Left renal pelvis (tissue), 4 donors: ENCODE data around the gene KCTD19. TPM values are rescaled to one million over a fixed set of nuclear protein-coding genes. Genes with fewer than 3 reads are reported as not detected.

ENCODE experiments used
- DNase-seq, 4 donors: peaks; one replicate each; pipeline ENCODE4 v3.0.0-alpha.2; 2013; ENCODE audit warnings: low read depth in 4 of 4, low spot score in 3 of 4
- polyA plus RNA-seq, 4 donors: library from polyadenylated mRNA; unstranded; fragments of 120-200 nt; gene quantifications; one replicate each; pipeline ENCODE4 v1.2.1, GENCODE V29; 2013; ENCODE audit not compliant: insufficient read length in 4 of 4

The KCTD19 gene
- polyA plus RNA-seq, 4 donors, result 0.50 to 2.3 (median 1.2) TPM

DNA sequence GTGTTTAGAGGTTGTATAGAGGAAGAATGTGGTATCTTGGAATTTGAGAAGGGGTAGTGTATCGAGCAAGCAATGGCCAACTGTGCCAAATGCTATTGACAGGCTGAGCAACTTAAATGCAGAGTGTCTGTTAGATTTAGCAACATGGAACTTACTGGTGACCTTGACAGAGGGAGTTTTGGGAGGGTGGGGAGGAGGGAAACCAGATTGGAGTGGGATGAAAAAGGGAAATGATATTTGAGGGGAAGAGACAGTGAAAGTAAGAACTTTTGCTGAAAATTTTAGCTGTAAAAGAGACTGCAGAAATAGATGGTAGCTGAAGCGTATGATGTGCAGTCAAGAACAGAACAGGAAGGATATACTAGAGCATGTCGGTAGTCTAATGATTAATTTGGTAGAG is 1.2 kb upstream of the KCTD19 start:
- no peak for DNase-seq

- DNase-seq, result no peak
Measured at GRCh38 chr16:67326115-67326471, 448 bp downstream of the KCTD19 start.

DNA sequence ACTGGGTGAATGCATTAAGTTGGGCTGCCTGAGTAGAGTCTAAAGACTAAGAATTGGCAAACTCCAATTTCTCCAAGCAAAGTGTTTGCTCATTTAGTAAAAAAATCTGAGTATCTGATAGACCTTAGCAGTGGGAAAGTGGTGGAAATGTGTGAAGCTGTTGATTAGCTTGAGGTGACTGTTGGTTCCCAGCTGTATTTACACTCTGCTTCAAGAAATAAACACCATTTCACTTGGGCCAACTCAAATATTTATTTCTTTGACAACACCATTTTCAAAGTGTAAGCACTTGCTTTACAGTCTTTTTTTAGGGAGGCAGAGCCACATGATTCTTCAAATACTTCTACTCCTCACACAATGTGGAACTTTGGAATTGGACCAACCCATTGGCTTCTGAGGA is 8.7 kb downstream of the KCTD19 start:
- no peak for DNase-seq

DNA sequence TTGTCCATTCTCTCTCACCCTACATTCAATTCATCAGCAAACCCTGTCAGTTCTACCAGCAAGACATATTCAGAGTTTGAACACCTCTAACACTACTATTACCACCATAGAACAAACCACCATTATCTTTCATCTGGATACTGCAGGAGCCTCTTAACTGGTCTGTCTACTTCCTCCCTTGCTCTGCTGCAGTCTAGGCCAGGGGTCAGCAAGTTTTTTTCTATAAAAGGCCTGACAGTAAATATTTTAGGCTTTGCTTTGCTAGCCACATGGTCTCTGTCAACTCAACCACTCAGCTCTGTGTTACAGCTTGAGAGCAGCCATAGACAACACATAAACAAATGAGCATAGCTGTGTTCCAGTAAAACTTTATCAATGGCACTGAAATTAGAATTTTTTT is 13.8 kb downstream of the KCTD19 start:
- DNase-seq, result no peak

- peak in 1 of 4 donors; percentile 18 for DNase-seq
Measured at GRCh38 chr16:67311607-67312488, 14.7 kb downstream of the KCTD19 start.

- no peak for DNase-seq
Measured at GRCh38 chr16:67310561-67310960, 16.0 kb downstream of the KCTD19 start.

GRCh38 chr16:67305216-67306071 is 21.1 kb downstream of the KCTD19 start:
- no peak for DNase-seq

DNA sequence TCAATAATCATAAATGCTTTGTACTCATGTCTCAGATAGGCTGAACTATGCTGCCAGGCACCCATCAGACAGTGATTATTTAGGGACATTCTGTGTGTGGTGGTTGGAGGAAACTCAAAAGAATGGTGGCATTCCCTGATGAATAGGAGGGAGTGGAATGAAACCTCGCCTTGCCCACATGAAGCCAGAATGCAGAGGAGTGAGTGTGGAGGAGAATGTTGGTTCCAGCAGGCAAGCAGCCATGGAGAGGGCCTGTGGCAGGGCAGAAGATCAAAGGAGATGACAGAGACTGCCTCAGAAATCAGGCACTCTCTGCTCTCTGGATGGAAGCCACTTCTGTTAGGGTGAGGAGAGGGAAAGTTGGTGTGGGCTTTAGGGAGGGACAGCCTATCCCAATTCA is 22.5 kb downstream of the KCTD19 start:
- no peak for DNase-seq

DNA sequence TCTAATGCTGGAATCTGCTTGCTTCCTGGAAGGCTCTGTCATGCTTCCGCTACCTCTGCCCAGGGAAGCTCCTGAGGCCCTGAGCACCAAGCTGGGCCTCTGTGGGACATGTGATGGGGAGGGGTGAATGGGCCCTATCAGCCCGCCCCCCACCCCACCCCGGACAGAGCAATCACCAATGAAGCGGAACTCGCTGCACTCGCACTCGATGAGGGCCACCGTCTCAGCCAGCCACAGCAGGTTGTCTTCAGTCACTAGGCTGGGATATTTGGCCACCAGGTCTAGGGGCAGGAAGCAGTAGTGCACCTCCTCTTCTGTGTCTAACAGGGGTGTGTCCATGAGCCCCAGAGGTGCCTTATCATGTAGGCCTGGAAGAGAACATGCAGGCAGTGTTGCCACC is 23.6 kb downstream of the KCTD19 start:
- no peak for DNase-seq

GRCh38 chr16:67302076-67302475 is 24.5 kb downstream of the KCTD19 start:
- no peak for DNase-seq

GRCh38 chr16:67301080-67301782 is 25.3 kb downstream of the KCTD19 start:
- no peak for DNase-seq

- DNase-seq, result no peak
Measured at GRCh38 chr16:67299269-67299668, 27.3 kb downstream of the KCTD19 start.

DNA sequence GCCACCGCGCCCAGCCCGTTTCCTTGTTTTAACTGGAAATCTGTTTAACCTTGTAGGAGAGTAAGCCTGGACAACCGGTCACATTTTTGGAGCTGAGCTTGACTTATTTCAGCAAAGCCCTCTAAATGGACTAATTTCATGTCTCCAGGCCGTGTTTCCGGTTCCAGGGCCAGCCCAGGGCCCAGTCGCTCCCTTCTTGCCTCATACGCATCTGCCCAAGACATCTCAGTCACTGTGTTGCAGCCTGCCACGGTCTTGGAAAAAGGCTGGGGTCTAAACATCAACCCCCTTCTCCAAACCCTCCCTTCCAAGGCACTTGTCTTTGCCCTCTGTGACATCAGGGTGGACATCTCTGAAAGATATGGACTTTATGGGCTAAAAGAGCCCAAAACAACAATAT is 28.3 kb downstream of the KCTD19 start:
- DNase-seq, result no peak

- no peak for DNase-seq
Measured at GRCh38 chr16:67296420-67296819, 30.1 kb downstream of the KCTD19 start.

GRCh38 chr16:67294938-67295361 is 31.6 kb downstream of the KCTD19 start:
- DNase-seq, result no peak

GRCh38 chr16:67294171-67294757 is 32.3 kb downstream of the KCTD19 start:
- no peak for DNase-seq

- DNase-seq, result no peak
Measured at GRCh38 chr16:67291461-67291860, 35.1 kb downstream of the KCTD19 start.

DNA sequence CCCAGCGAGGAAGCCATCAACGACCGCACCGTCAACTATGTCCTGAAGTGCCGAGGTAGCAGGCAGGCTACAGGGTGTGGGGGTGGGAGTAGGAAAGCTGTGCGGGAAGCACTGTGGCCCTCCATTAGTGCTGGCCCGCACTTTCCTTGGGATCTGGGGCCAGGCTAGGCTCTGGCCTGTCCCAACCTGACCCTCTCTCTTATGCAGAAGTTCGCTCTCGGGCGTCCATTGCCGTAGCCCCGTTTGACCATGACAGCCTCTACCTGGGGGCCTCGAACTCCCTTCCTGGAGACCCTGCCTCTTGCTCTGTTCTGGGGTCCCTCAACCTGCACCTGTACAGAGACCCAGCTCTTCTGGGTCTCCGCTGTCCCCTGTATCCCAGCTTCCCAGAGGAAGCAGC is 38.6 kb downstream of the KCTD19 start:
- DNase-seq, result no peak

- DNase-seq, result no peak
Measured at GRCh38 chr16:67286441-67287235, 39.9 kb downstream of the KCTD19 start.
